Endothelial cell of umbilical vein (primary cell): ENCODE measurements around the gene AMDHD2.

Source experiments
- CTCF ChIP-seq, 2 donors: IDR thresholded peaks; 1 replicate in 1 of 2; 2 replicates in 1 of 2; pipeline ENCODE4 v1.5.1; 2011; ENCODE audit warnings: low read length in 2 of 2, mild to moderate bottlenecking in 2 of 2, moderate library complexity in 2 of 2, control low read depth in 1 of 2, inconsistent platforms in 1 of 2, low read depth in 1 of 2; ENCODE audit not compliant: insufficient read depth in 1 of 2; ENCODE audit errors: extremely low read depth in 1 of 2
- EZH2 ChIP-seq: IDR thresholded peaks from 2 replicates; pipeline ENCODE4 v1.6.1; 2012; ENCODE audit warnings: borderline replicate concordance, low read depth, mild to moderate bottlenecking, moderate library complexity, low read length, inconsistent platforms; ENCODE audit not compliant: severe bottlenecking
- FOS ChIP-seq: IDR thresholded peaks from 2 replicates; pipeline ENCODE4 v1.6.1; 2011; ENCODE audit warnings: mild to moderate bottlenecking, low read length, moderate library complexity, borderline replicate concordance; ENCODE audit not compliant: insufficient read depth
- GATA2 ChIP-seq: IDR thresholded peaks from 2 replicates; pipeline ENCODE4 v1.7.0; 2011; ENCODE audit warnings: low read depth, mild to moderate bottlenecking, moderate library complexity, mixed read lengths, low read length; ENCODE audit not compliant: insufficient read length, insufficient read depth
- JUN ChIP-seq: IDR thresholded peaks from 2 replicates; pipeline ENCODE4 v1.6.1; 2011; ENCODE audit warnings: borderline replicate concordance, low read depth; ENCODE audit not compliant: insufficient read length, insufficient read depth
- MAX ChIP-seq: IDR thresholded peaks from 2 replicates; pipeline ENCODE4 v1.6.1; 2011; ENCODE audit not compliant: insufficient read depth, insufficient read length
- MYC ChIP-seq: IDR thresholded peaks from one replicate; pipeline ENCODE4 v1.6.1; 2011; ENCODE audit warnings: mild to moderate bottlenecking, low read depth, low read length
- POLR2A ChIP-seq: IDR thresholded peaks from 2 replicates; pipeline ENCODE4 v1.6.1; 2012; ENCODE audit warnings: low read depth, mild to moderate bottlenecking, control low read depth, low read length
- POLR2AphosphoS5 ChIP-seq: IDR thresholded peaks from 2 replicates; pipeline ENCODE4 v1.6.1; 2012; ENCODE audit warnings: low read depth, mild to moderate bottlenecking, control low read depth, low read length, moderate library complexity; ENCODE audit not compliant: insufficient read depth

- TF ChIP-seq CTCF (IDR thresholded peaks at IDR 0.05; ENCODE audit: extremely low read depth in 1 of 2, insufficient read depth in 1 of 2, low read depth in 1 of 2, low read length in 2 of 2) = no peak
- peak; percentile 99 for TF ChIP-seq POLR2AphosphoS5
- peak; percentile 96 for TF ChIP-seq POLR2A
- TF ChIP-seq JUN = no peak
- peak; percentile 79 for TF ChIP-seq MAX
- TF ChIP-seq GATA2 = no peak
- no peak for TF ChIP-seq EZH2
- no peak for TF ChIP-seq MYC
- TF ChIP-seq FOS = no peak
These were observed 6.5 kb upstream of the AMDHD2 start, which contains the start of gene ATP6V0C for GRCh38 chr16:2513405-2514332.
